ENCODE data around the gene SV2A.
"Not testable (repeated sequence)": the region's sequence is repeated elsewhere in the genome, so short reads cannot be mapped to it uniquely, and the experiment has no call there.

The SV2A gene

GRCh38 chr1:149886396-149887195 lies 31.0 kb downstream of the SV2A start:
- DNase-seq: peak; percentile 61 to 99 (median 88)

- DNase-seq: peak in 3 of 14 donors; percentile 54 to 61 (median 58)
These were observed 31.6 kb downstream of the SV2A start for GRCh38 chr1:149886121-149886395.

GRCh38 chr1:149885339-149886120 lies 32.1 kb downstream of the SV2A start:
- peak; percentile 18 to 91 (median 71) for DNase-seq

- peak in 1 of 14 donors; percentile 41 for DNase-seq
These were observed 33.0 kb downstream of the SV2A start for GRCh38 chr1:149884433-149885338.

GRCh38 chr1:149883598-149884247 lies 33.9 kb downstream of the SV2A start:
- no peak for DNase-seq

GRCh38 chr1:149881876-149882275 lies 35.8 kb downstream of the SV2A start:
- DNase-seq: no peak

GRCh38 chr1:149879556-149879955 lies 38.1 kb downstream of the SV2A start:
- no peak for DNase-seq

- no peak for DNase-seq
These were observed 40.3 kb downstream of the SV2A start for GRCh38 chr1:149877211-149877946.

GRCh38 chr1:149873060-149873459 lies 44.6 kb downstream of the SV2A start:
- not testable (repeated sequence) for DNase-seq

GRCh38 chr1:149866887-149867286 lies 50.8 kb downstream of the SV2A start:
- DNase-seq: not testable (repeated sequence)

- DNase-seq: not testable (repeated sequence)
These were observed 56.1 kb downstream of the SV2A start for GRCh38 chr1:149861497-149862054.

- DNase-seq: not testable (repeated sequence)
These were observed 56.8 kb downstream of the SV2A start for GRCh38 chr1:149860684-149861496.

- not testable (repeated sequence) for DNase-seq
These were observed 57.4 kb downstream of the SV2A start for GRCh38 chr1:149860271-149860670.

All from C1 segment of cervical spinal cord (tissue), 14 donors.